Measurements from ENCODE around the gene SLC35F4.
"Not testable (repeated sequence)": the region's sequence is repeated elsewhere in the genome, so short reads cannot be mapped to it uniquely, and the experiment has no call there.

Gene SLC35F4

DNA sequence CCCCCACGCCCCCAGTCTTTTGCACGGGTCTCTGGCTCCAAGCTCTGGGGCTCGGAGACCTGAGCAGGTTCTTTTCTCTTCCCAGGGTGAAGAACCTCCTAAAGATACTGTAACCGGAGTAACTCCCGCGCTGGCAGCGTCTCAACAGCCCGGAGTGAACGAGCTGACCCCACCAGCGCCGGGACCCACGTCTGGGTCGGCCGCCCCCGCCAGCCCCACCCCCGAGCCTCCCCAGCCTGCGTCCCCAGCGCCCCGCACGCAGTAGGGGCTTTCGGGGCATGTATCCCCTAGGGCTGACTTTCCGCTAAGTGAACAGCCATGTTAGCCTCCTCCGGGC lies 858 bp downstream of the SLC35F4 start:
- H3K9me3 Mint-ChIP-seq = no peaks in the 10 kb centered on the region
- H3K27ac Mint-ChIP-seq = no peak overlapping the region
- H3K27me3 Mint-ChIP-seq = peaks cover 18% of the 10 kb centered on the region
- no peak overlapping the region for H3K4me3 Mint-ChIP-seq
- H3K36me3 Mint-ChIP-seq = no peaks in the 10 kb centered on the region
- H3K4me1 Mint-ChIP-seq = no peaks in the 10 kb centered on the region

DNA sequence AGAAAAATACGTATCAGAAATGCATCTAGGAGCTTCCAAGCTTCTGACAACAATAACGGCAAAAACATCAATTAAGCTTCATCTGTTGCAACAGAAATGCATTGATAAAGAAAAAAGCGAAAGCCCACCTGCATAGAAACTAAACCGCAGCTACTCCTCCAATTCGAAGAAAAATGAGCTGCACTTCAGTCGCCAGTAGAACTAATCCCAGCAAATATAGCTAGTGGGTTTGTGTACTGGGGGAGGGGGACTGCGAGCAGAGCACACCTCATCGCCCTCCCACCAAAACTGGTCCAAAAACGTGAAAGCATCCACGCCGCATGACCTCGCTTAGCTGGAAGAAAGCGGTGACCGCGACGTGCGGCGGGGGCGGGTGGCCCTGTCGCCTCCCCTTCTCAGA lies 1.2 kb downstream of the SLC35F4 start:
- H3K9me3 Mint-ChIP-seq = no peaks in the 10 kb centered on the region
- H3K27ac Mint-ChIP-seq = no peak overlapping the region
- no peaks in the 10 kb centered on the region for H3K4me1 Mint-ChIP-seq
- peaks cover 18% of the 10 kb centered on the region for H3K27me3 Mint-ChIP-seq
- no peaks in the 10 kb centered on the region for H3K36me3 Mint-ChIP-seq
- H3K4me3 Mint-ChIP-seq = no peak overlapping the region

DNA sequence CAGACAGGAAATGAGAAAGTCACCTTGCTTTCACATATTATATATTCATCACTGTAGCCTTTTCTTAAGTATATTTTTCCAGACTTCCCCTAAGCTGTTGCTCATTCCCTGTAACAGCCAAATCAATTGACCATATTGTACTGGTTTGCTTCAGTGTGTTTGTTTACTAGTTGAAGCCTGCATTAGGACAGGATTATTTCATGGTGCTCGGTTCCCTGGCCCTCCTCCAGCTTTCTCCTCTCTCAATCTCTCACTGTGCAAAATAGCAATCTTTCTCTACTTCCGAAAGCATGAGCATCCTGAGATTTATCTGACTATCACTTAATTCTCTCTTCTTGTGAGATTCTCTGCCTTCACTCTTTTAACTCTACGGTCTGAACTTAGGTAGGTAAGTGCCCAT lies 2.4 kb downstream of the SLC35F4 start:
- H3K36me3 Mint-ChIP-seq = no peaks in the 10 kb centered on the region
- no peak overlapping the region for H3K4me3 Mint-ChIP-seq
- peaks cover 18% of the 10 kb centered on the region for H3K27me3 Mint-ChIP-seq
- no peaks in the 10 kb centered on the region for H3K4me1 Mint-ChIP-seq
- no peak overlapping the region for H3K27ac Mint-ChIP-seq
- H3K9me3 Mint-ChIP-seq = no peaks in the 10 kb centered on the region

GRCh38 chr14:57855666-57856065 lies 10.2 kb downstream of the SLC35F4 start:
- not testable (repeated sequence) for H3K36me3 Mint-ChIP-seq, H3K27me3 Mint-ChIP-seq, H3K4me3 Mint-ChIP-seq, H3K27ac Mint-ChIP-seq, H3K9me3 Mint-ChIP-seq, H3K4me1 Mint-ChIP-seq

DNA sequence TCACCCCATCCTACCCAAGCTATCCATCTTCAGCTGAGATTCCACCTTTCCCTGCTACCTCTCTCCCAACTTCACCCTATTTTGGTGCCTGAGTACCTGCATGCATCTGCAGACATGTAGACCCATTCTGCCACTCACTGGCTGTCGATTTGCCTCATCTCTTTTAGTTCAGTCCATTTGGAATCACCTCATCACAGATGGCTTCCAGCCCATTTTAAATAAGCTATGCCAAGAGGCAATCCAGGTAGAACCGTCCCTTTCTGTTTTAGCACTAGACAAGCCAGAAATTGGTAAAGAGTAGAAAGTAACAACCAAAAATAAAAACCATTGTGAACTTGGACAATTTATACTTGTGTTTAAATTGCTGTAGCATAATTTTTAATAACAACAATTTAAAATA lies 11.3 kb downstream of the SLC35F4 start:
- Mint-ChIP-seq H3K9me3 (no peaks in the 10 kb centered on the region), H3K4me3 (no peak overlapping the region), H3K4me1 (no peaks in the 10 kb centered on the region), H3K36me3 (no peaks in the 10 kb centered on the region), H3K27me3 (peaks cover 3% of the 10 kb centered on the region), H3K27ac (no peak overlapping the region)

DNA sequence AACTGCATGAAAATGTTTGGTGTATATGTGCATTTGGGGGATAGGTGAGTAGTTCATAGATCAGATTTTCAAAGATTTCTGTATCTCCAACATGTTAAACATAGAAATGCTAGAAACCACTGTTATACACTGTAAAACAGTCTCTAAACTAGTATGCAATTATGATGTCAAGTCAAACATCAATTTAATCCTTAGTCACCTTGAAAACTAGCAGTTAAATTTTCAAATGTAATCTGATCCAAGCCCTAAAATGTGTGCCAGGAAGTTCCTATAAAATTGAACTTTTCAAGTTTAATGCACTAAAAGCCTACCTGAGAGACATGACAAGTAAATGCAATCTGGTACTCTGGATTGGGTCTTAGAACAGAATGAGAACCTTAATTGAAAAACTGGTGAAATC lies 14.5 kb downstream of the SLC35F4 start:
- Mint-ChIP-seq H3K9me3 (no peaks in the 10 kb centered on the region), H3K36me3 (no peaks in the 10 kb centered on the region)

DNA sequence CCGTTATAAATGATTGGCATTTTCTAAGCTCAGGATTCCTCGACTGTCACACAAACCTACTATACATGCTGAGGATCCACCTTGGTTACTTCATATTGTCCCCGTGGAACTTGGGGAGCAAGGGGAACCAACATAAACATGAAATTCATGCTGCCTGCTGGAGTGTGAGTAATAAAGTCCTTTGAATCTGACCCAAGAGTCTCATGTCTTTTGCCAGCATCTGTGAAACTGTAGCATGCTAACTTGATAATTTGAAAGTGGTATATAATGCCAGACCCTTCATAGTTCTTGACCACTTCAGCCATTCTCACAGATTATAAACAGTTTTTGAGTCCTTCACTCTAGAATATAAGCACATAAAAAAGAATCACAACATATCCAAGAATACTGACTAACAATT lies 17.1 kb downstream of the SLC35F4 start:
- no peak overlapping the region for H3K27ac Mint-ChIP-seq
- no peaks in the 10 kb centered on the region for H3K4me1 Mint-ChIP-seq
- no peaks in the 10 kb centered on the region for H3K9me3 Mint-ChIP-seq
- H3K27me3 Mint-ChIP-seq = peaks cover 3% of the 10 kb centered on the region
- H3K36me3 Mint-ChIP-seq = no peaks in the 10 kb centered on the region
- no peak overlapping the region for H3K4me3 Mint-ChIP-seq

More for the DNA sequence above, 14.5 kb downstream of the SLC35F4 start:
- H3K27me3 Mint-ChIP-seq = peaks cover 6% of the 10 kb centered on the region
- H3K27ac Mint-ChIP-seq = no peak overlapping the region
- H3K4me1 Mint-ChIP-seq = no peaks in the 10 kb centered on the region
- no peak overlapping the region for H3K4me3 Mint-ChIP-seq

DNA sequence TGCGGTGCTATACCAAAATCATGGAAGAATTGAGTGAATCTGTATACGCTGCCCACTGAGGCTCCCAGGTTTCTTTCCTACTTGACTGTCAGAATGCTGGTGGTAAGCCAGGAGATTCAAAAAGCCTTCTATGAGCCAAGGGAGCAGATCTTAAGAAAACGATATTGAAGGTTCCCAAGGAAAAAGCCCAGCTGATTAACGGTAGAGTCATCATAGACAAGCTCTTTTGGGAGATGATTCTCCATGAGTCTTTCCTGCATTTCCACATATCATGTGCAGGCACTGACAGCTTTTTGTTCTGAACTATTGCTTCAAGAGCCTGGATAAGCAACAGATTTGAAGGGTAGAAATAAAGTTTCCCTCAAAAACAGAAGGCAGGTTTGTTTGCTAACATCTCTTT lies 17.5 kb downstream of the SLC35F4 start:
- no peaks in the 10 kb centered on the region for H3K36me3 Mint-ChIP-seq
- H3K27me3 Mint-ChIP-seq = peaks cover 4% of the 10 kb centered on the region
- H3K4me3 Mint-ChIP-seq = no peak overlapping the region
- no peaks in the 10 kb centered on the region for H3K9me3 Mint-ChIP-seq
- H3K4me1 Mint-ChIP-seq = no peaks in the 10 kb centered on the region
- H3K27ac Mint-ChIP-seq = no peak overlapping the region

GRCh38 chr14:57847706-57848105 lies 18.2 kb downstream of the SLC35F4 start:
- no peaks in the 10 kb centered on the region for H3K9me3 Mint-ChIP-seq
- no peaks in the 10 kb centered on the region for H3K36me3 Mint-ChIP-seq
- no peaks in the 10 kb centered on the region for H3K4me1 Mint-ChIP-seq
- H3K27ac Mint-ChIP-seq = no peak overlapping the region
- H3K4me3 Mint-ChIP-seq = no peak overlapping the region
- H3K27me3 Mint-ChIP-seq = peaks cover 4% of the 10 kb centered on the region

- H3K27ac Mint-ChIP-seq = no peak overlapping the region
- H3K36me3 Mint-ChIP-seq = no peaks in the 10 kb centered on the region
- H3K27me3 Mint-ChIP-seq = peaks cover 4% of the 10 kb centered on the region
- H3K4me3 Mint-ChIP-seq = no peak overlapping the region
- H3K4me1 Mint-ChIP-seq = no peaks in the 10 kb centered on the region
- H3K9me3 Mint-ChIP-seq = no peaks in the 10 kb centered on the region
These were observed 18.8 kb downstream of the SLC35F4 start for GRCh38 chr14:57847096-57847495.

- H3K9me3 Mint-ChIP-seq = no peaks in the 10 kb centered on the region
- H3K27me3 Mint-ChIP-seq = peaks cover 4% of the 10 kb centered on the region
- no peak overlapping the region for H3K4me3 Mint-ChIP-seq
- no peaks in the 10 kb centered on the region for H3K36me3 Mint-ChIP-seq
- no peak overlapping the region for H3K27ac Mint-ChIP-seq
- no peaks in the 10 kb centered on the region for H3K4me1 Mint-ChIP-seq
These were observed 19.3 kb downstream of the SLC35F4 start for GRCh38 chr14:57846596-57846995.

DNA sequence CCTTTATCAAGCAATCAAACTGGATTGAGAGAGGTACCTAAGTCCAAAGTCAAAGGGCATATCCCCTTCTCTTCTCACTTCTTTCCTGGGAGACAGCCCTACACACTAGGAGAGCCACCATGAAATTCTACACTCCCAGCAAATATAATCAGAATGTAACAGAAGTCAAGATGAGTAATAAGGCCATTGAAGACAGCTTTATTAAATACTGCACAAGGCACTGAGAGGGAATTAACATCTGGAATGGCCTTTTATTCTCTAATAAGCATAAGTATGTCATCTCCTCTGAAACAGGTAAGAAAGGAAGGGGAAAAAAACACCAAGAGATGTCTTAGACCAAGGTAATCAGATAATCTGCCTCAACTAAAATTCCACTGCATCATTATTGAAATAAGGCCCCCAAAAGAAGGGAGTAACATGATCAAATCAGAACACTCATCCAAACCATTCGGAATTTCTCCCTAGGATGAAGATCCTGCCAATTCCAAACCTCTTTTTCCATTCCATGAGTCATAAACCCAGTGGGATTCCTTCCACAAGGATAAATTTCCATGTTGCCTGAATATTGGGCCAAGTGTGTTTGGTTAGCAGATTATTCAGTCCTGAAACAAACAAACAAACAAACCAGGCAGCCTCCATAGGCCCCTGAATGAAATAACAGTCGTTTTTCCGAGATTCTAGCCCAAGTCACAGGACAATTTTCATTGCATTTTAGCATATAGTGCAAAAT lies 19.9 kb downstream of the SLC35F4 start:
- Mint-ChIP-seq H3K9me3 (no peaks in the 10 kb centered on the region), H3K4me1 (no peaks in the 10 kb centered on the region), H3K27ac (no peak overlapping the region), H3K27me3 (peaks cover 4% of the 10 kb centered on the region), H3K36me3 (no peaks in the 10 kb centered on the region), H3K4me3 (no peak overlapping the region)

DNA sequence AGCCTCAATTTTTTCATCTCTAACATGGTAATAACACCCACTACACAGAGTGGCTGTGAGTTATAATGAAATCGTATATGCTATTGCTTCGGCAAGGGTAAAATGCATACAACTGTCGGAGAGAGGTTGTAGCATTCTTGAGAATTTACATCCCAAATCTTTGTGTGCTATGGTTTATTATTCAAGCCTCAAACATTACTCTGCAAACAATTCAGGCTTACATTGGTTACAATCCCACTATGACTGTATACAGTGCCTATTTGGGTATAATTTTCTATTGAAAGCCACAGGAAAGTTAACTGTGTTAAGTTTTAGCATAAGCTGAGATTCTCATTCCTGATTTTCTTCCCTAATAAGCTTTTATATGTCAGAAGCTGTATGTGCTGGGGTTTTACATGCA lies 20.6 kb downstream of the SLC35F4 start:
- Mint-ChIP-seq H3K4me1 (no peaks in the 10 kb centered on the region), H3K9me3 (no peaks in the 10 kb centered on the region), H3K27me3 (peaks cover 4% of the 10 kb centered on the region), H3K4me3 (no peak overlapping the region), H3K36me3 (no peaks in the 10 kb centered on the region), H3K27ac (no peak overlapping the region)

GRCh38 chr14:57837267-57837666 lies 28.6 kb downstream of the SLC35F4 start:
- Mint-ChIP-seq H3K4me3 (no peak overlapping the region), H3K27me3 (no peaks in the 10 kb centered on the region), H3K36me3 (no peaks in the 10 kb centered on the region), H3K27ac (no peak overlapping the region), H3K9me3 (no peaks in the 10 kb centered on the region), H3K4me1 (no peaks in the 10 kb centered on the region)

DNA sequence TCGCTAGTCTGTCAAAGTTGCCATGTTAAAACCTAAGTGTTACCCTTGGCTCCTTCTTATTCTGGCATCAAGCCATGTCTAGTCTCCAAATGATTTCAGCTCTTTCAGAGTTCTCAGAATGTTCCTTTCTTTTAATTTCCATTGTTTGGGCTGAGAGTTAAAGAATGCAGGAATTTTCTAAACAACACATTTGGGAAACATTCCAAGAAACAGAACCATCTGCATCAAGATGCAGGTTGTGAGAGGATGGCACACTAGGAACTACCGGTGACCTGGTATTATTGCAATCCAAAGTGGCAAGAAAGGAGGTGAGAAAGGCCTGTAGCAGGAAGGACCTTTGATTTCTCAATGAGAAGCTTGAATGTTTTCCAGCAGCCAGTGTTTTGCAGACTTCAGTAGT lies 30.1 kb downstream of the SLC35F4 start:
- no peaks in the 10 kb centered on the region for H3K36me3 Mint-ChIP-seq
- peaks cover 2% of the 10 kb centered on the region for H3K27me3 Mint-ChIP-seq
- no peaks in the 10 kb centered on the region for H3K9me3 Mint-ChIP-seq
- H3K27ac Mint-ChIP-seq = no peak overlapping the region
- no peaks in the 10 kb centered on the region for H3K4me1 Mint-ChIP-seq
- no peak overlapping the region for H3K4me3 Mint-ChIP-seq

GRCh38 chr14:57834961-57835360 lies 30.9 kb downstream of the SLC35F4 start:
- H3K36me3 Mint-ChIP-seq = no peaks in the 10 kb centered on the region
- H3K27me3 Mint-ChIP-seq = peaks cover 3% of the 10 kb centered on the region
- H3K9me3 Mint-ChIP-seq = no peaks in the 10 kb centered on the region
- H3K4me3 Mint-ChIP-seq = no peak overlapping the region
- H3K4me1 Mint-ChIP-seq = no peaks in the 10 kb centered on the region
- no peak overlapping the region for H3K27ac Mint-ChIP-seq

GRCh38 chr14:57834001-57834598 lies 31.8 kb downstream of the SLC35F4 start:
- H3K4me3 Mint-ChIP-seq = no peak overlapping the region
- H3K36me3 Mint-ChIP-seq = no peaks in the 10 kb centered on the region
- H3K27me3 Mint-ChIP-seq = peaks cover 3% of the 10 kb centered on the region
- no peak overlapping the region for H3K27ac Mint-ChIP-seq
- H3K4me1 Mint-ChIP-seq = no peaks in the 10 kb centered on the region
- H3K9me3 Mint-ChIP-seq = no peaks in the 10 kb centered on the region
